GM13977 (cell line): ENCODE data around the gene PELO.
"Not testable (repeated sequence)": the region's sequence is repeated elsewhere in the genome, so short reads cannot be mapped to it uniquely, and the experiment has no call there.

Source experiments
- DNase-seq: peaks from one replicate; pipeline ENCODE4 v3.0.0; 2012; ENCODE audit warnings: low spot score
- in situ Hi-C: fragments of 300-500 bp; cut with MboI; formaldehyde crosslinking; loops from one replicate; pipeline ENCODE4 v1.12.0; 2022; ENCODE audit warnings: low sequenced_read_pairs, low pct_unique_long_range_greater_than_20kb, mixed read lengths, inconsistent platforms; ENCODE audit not compliant: unreplicated experiment
- TF ChIP-seq, protein P1 (sequence below): IDR thresholded peaks from 2 replicates; pipeline ENCODE4 v1.5.1; 2012; ENCODE audit warnings: mild to moderate bottlenecking, control low read depth; ENCODE audit not compliant: insufficient read depth; ENCODE audit errors: extremely low read depth, missing control alignments

The PELO gene

GRCh38 chr5:52787600-52788504 is at the start of gene PELO, which contains the start of gene ITGA1:
Gene PELO, plus strand, starts transcription at chr5:52787916. Its CDS starts 12,479 bp downstream, at chr5:52800395.
Gene ITGA1, plus strand, starts transcription at chr5:52787916. Its CDS starts 438 bp downstream, at chr5:52788354.
- in situ Hi-C loops: no loop called here
- TF ChIP-seq, protein P1, sequence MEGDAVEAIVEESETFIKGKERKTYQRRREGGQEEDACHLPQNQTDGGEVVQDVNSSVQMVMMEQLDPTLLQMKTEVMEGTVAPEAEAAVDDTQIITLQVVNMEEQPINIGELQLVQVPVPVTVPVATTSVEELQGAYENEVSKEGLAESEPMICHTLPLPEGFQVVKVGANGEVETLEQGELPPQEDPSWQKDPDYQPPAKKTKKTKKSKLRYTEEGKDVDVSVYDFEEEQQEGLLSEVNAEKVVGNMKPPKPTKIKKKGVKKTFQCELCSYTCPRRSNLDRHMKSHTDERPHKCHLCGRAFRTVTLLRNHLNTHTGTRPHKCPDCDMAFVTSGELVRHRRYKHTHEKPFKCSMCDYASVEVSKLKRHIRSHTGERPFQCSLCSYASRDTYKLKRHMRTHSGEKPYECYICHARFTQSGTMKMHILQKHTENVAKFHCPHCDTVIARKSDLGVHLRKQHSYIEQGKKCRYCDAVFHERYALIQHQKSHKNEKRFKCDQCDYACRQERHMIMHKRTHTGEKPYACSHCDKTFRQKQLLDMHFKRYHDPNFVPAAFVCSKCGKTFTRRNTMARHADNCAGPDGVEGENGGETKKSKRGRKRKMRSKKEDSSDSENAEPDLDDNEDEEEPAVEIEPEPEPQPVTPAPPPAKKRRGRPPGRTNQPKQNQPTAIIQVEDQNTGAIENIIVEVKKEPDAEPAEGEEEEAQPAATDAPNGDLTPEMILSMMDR: peak; percentile 59
- peak; percentile 69 for DNase-seq

GRCh38 chr5:52738095-52738506 is 49.6 kb upstream of the PELO start:
- in situ Hi-C loops: no loop called here
- TF ChIP-seq, protein P1: no peak
- DNase-seq: no peak

DNA sequence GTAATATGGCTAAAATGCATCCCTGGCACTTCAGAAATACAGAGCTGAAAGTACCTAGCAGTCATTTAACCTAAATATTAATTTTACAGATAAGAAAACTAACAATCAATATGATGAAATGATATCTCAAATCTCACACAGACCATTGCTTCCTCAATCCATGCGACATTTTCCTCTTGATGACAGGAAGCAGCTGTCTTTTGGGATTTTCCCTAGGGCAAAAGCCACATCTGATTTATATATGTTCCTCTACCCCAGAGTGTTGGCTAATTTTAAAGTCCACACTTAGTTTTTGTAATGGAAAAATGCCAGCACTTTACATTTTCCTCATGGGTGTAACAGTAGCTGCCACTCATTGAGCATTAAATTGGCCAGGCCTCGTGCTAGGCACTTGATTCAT is 47.7 kb upstream of the PELO start:
- DNase-seq: no peak
- in situ Hi-C loops: no loop called here
- TF ChIP-seq, protein P1: no peak

- no peak for DNase-seq
- in situ Hi-C loops: no loop called here
- TF ChIP-seq, protein P1: no peak
These were observed 44.7 kb upstream of the PELO start for GRCh38 chr5:52743012-52743411.

DNA sequence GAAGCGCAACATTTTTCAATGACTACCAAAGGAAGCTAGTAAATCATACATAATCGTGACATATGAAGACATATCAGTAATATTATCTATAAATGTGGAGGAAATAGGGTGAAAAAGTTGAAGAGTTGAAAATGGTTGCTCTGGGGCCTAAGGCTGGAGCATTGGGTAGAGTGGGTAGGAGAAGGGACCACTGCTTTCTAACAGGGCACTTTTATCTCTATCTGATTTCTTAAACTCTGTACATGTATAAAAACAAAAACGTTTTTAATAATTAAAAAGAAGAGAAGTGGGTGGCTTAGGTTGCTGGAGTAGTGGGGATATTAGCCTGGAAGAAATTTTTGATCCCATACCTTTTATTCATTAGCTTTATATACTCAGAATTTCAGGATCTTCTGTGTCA is 44.2 kb upstream of the PELO start:
- in situ Hi-C loops: no loop called here
- DNase-seq: no peak
- TF ChIP-seq, protein P1: no peak

DNA sequence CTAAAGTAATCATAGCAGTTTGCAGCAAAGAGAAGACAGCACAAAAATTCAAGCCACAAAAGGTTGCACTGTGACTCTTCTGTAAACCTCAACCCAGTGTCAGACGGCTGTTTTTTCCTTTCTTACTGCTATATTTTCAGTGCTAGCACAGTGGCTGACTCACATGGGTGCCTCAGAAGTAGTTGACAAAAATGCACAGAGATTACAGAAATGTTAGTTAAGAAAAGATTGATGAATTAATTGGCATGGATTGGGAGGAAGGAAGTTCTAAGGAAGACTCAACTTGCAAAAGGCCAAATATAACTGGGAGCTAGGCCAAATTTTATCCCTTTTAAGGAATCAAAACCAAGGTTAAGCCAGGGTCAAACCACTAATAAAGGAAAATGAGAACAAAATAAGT is 43.7 kb upstream of the PELO start:
- in situ Hi-C loops: no loop called here
- DNase-seq: peak; percentile 9
- TF ChIP-seq, protein P1: no peak

- DNase-seq, in situ Hi-C loops: not testable (repeated sequence)
These were observed 42.8 kb upstream of the PELO start for GRCh38 chr5:52744867-52745458.
